Activated CD4-positive, alpha-beta T cell treated with anti-CD3 and anti-CD28 coated beads, Interleukin-2, amount 50 U/mL, for 48 hours (primary cell): ENCODE data around the gene MSL2.
A peak's percentile ranks its signal among the peaks of the same experiment; 100 is the strongest.
"Not testable (repeated sequence)": the region's sequence is repeated elsewhere in the genome, so short reads cannot be mapped to it uniquely, and the experiment has no call there.

Source experiments
- DNase-seq, 2 experiments: peaks; one replicate each; pipeline ENCODE4 v3.0.0-alpha.2; 2020

MSL2 gene

GRCh38 chr3:136196064-136196400 lies at the start of gene MSL2:
Gene MSL2 (minus strand): TSS chr3:136196335. CDS start chr3:136195113, 1,222 bp downstream.
- no peak for DNase-seq

GRCh38 chr3:136245691-136246090 lies 49.6 kb upstream of the MSL2 start:
- DNase-seq = no peak

GRCh38 chr3:136239094-136239493 lies 43.0 kb upstream of the MSL2 start:
- no peak for DNase-seq

GRCh38 chr3:136237961-136238649 lies 42.0 kb upstream of the MSL2 start:
- no peak for DNase-seq

- DNase-seq = no peak
Observed at GRCh38 chr3:136237103-136237502, 41.0 kb upstream of the MSL2 start.

GRCh38 chr3:136236109-136236508 lies 40.0 kb upstream of the MSL2 start:
- no peak for DNase-seq

GRCh38 chr3:136235545-136235944 lies 39.4 kb upstream of the MSL2 start:
- DNase-seq = no peak

GRCh38 chr3:136232413-136232812 lies 36.3 kb upstream of the MSL2 start:
- no peak for DNase-seq

- DNase-seq = not testable (repeated sequence)
Observed at GRCh38 chr3:136222746-136223145, 26.6 kb upstream of the MSL2 start.

- no peak for DNase-seq
Observed at GRCh38 chr3:136211547-136211946, 15.4 kb upstream of the MSL2 start.

- DNase-seq = no peak
Observed at GRCh38 chr3:136209921-136210320, 13.8 kb upstream of the MSL2 start.

- DNase-seq = no peak
Observed at GRCh38 chr3:136207489-136208115, 11.5 kb upstream of the MSL2 start.

- DNase-seq = not testable (repeated sequence)
Observed at GRCh38 chr3:136199219-136199618, 3.1 kb upstream of the MSL2 start.

- DNase-seq = not testable (repeated sequence)
Observed at GRCh38 chr3:136198462-136199078, 2.4 kb upstream of the MSL2 start.

- DNase-seq = no peak
Observed at GRCh38 chr3:136197159-136197793, 1.1 kb upstream of the MSL2 start.

- DNase-seq = peak; percentile 100
Observed at GRCh38 chr3:136196401-136197158, 445 bp upstream of the MSL2 start.

GRCh38 chr3:136195258-136196063 lies 674 bp downstream of the MSL2 start:
- DNase-seq = peak; percentile 72 to 75

- peak; percentile 68 to 74 for DNase-seq
Observed at GRCh38 chr3:136194409-136195257, 1.5 kb downstream of the MSL2 start.

GRCh38 chr3:136193278-136194054 lies 2.7 kb downstream of the MSL2 start:
- no peak for DNase-seq

GRCh38 chr3:136192831-136193230 lies 3.3 kb downstream of the MSL2 start:
- no peak for DNase-seq
